ENCODE results near the gene CRYBA2. TPM values are rescaled to one million over a fixed set of nuclear protein-coding genes. Genes with fewer than 3 reads are reported as not detected.

CRYBA2 gene
- total and polyA plus RNA-seq, 2 donors (not counting 3 experiments of a cell fraction or from before 2014, with no cell fraction given): not detected

GRCh38 chr2:218984239-218985020, 8.8 kb downstream of the CRYBA2 start:
- Histone ChIP-seq H3K4me3 (replicated peaks in 1 of 3; ENCODE audit: insufficient read depth in 1 of 3, low read depth in 1 of 3, low read length in 3 of 3) (no peak overlapping the region), H3K4me2 (ENCODE audit: insufficient read depth, low read length) (peak overlapping the region; percentile 43), H4K20me1 (replicated peaks; ENCODE audit: control insufficient read depth, extremely low read depth, insufficient read depth, low read length) (no peaks in the 10 kb centered on the region), H3K36me3 (ENCODE audit: control insufficient read depth in 2 of 2, extremely low read depth in 1 of 2, insufficient read depth in 2 of 2, low read length in 2 of 2) (no peaks in the 10 kb centered on the region), H3K9ac (replicated peaks; ENCODE audit: extremely low read depth, insufficient read depth, low read length) (no peak overlapping the region), H3K4me1 (ENCODE audit: control insufficient read depth, extremely low read depth, insufficient read depth, low read length) (peaks cover 15% of the 10 kb centered on the region), H3K27me3 (ENCODE audit: control insufficient read depth in 2 of 2, insufficient read depth in 2 of 2, low read length in 2 of 2) (peaks cover 69 to 82% of the 10 kb centered on the region in 2 experiments), H3K9me1 (replicated peaks; ENCODE audit: control insufficient read depth, extremely low read depth, insufficient read depth, low read length) (no peaks in the 10 kb centered on the region), H3K79me2 (ENCODE audit: control insufficient read depth, insufficient read depth, low read length) (no peaks in the 10 kb centered on the region), H2AFZ (ENCODE audit: low read depth, low read length) (no peak overlapping the region), H3K9me3 (replicated peaks; ENCODE audit: control insufficient read depth, insufficient read depth, low read length) (no peaks in the 10 kb centered on the region), H3K27ac (ENCODE audit: insufficient read depth, low read depth, low read length) (no peak overlapping the region)
- no TSS peak for BruUV-seq (replicated peaks)
- ChIA-PET POLR2A (no interaction called here), CTCF (interaction anchor here (1.0 to 5.7 kb wide), 4 partner anchors 10 to 176 kb away, joined by 3 to 164 read pairs (median 5); partner anchors contain the start of genes CRYBA2 and NHEJ1)
- intact Hi-C loops (cut with micrococcal nuclease): loop anchor here (5.0 kb wide), 4 partner anchors 73 to 313 kb away; no protein-coding TSS in a partner anchor
- DNase-seq (ENCODE audit: low read depth, low spot score) (peak; percentile 56), FAIRE-seq (peak; percentile 90)
- TF ChIP-seq, protein P1, sequence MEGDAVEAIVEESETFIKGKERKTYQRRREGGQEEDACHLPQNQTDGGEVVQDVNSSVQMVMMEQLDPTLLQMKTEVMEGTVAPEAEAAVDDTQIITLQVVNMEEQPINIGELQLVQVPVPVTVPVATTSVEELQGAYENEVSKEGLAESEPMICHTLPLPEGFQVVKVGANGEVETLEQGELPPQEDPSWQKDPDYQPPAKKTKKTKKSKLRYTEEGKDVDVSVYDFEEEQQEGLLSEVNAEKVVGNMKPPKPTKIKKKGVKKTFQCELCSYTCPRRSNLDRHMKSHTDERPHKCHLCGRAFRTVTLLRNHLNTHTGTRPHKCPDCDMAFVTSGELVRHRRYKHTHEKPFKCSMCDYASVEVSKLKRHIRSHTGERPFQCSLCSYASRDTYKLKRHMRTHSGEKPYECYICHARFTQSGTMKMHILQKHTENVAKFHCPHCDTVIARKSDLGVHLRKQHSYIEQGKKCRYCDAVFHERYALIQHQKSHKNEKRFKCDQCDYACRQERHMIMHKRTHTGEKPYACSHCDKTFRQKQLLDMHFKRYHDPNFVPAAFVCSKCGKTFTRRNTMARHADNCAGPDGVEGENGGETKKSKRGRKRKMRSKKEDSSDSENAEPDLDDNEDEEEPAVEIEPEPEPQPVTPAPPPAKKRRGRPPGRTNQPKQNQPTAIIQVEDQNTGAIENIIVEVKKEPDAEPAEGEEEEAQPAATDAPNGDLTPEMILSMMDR (IDR thresholded peaks at IDR 0.05; ENCODE audit: extremely low read depth in 1 of 2, insufficient read depth in 1 of 2, low read depth in 1 of 2, low read length in 2 of 2): no peak
- TF ChIP-seq POLR2AphosphoS5 (IDR thresholded peaks at IDR 0.05; ENCODE audit: insufficient read depth, low read depth, low read length) (peak; percentile 25), EZH2 (IDR thresholded peaks at IDR 0.05; ENCODE audit: borderline replicate concordance, low read depth, low read length, severe bottlenecking) (peak; percentile 55)
- dilution Hi-C loops (cut with MboI; ENCODE audit: extremely low pct_ligation_motif_present, low sequenced_read_pairs): no loop called here

GRCh38 chr2:218983934-218984238, 9.3 kb downstream of the CRYBA2 start:
- intact Hi-C loops (cut with micrococcal nuclease): loop anchor here (5.0 kb wide), 4 partner anchors 73 to 313 kb away; no protein-coding TSS in a partner anchor
- POLR2A ChIA-PET: no interaction called here

More at GRCh38 chr2:218983934-218984238, 9.3 kb downstream of the CRYBA2 start:
- Histone ChIP-seq H3K27me3 (ENCODE audit: control insufficient read depth in 2 of 2, insufficient read depth in 2 of 2, low read length in 2 of 2) (peaks cover 64 to 77% of the 10 kb centered on the region in 2 experiments), H4K20me1 (replicated peaks; ENCODE audit: control insufficient read depth, extremely low read depth, insufficient read depth, low read length) (no peaks in the 10 kb centered on the region), H3K4me2 (ENCODE audit: insufficient read depth, low read length) (peak overlapping the region; percentile 43), H3K4me1 (ENCODE audit: control insufficient read depth, extremely low read depth, insufficient read depth, low read length) (peaks cover 15% of the 10 kb centered on the region), H3K9me3 (replicated peaks; ENCODE audit: control insufficient read depth, insufficient read depth, low read length) (no peaks in the 10 kb centered on the region), H3K79me2 (ENCODE audit: control insufficient read depth, insufficient read depth, low read length) (no peaks in the 10 kb centered on the region), H3K27ac (ENCODE audit: insufficient read depth, low read depth, low read length) (no peak overlapping the region), H3K36me3 (ENCODE audit: control insufficient read depth in 2 of 2, extremely low read depth in 1 of 2, insufficient read depth in 2 of 2, low read length in 2 of 2) (no peaks in the 10 kb centered on the region), H3K9me1 (replicated peaks; ENCODE audit: control insufficient read depth, extremely low read depth, insufficient read depth, low read length) (no peaks in the 10 kb centered on the region), H3K9ac (replicated peaks; ENCODE audit: extremely low read depth, insufficient read depth, low read length) (no peak overlapping the region), H2AFZ (ENCODE audit: low read depth, low read length) (no peak overlapping the region), H3K4me3 (replicated peaks in 1 of 3; ENCODE audit: insufficient read depth in 1 of 3, low read depth in 1 of 3, low read length in 3 of 3) (no peak overlapping the region)
- TF ChIP-seq GATA2 (IDR thresholded peaks at IDR 0.05; ENCODE audit: insufficient read depth, insufficient read length, low read depth, low read length) (no peak), MAX (IDR thresholded peaks at IDR 0.05; ENCODE audit: insufficient read depth, insufficient read length) (no peak), POLR2A (IDR thresholded peaks at IDR 0.05; ENCODE audit: low read depth, low read length) (no peak), EZH2 (IDR thresholded peaks at IDR 0.05; ENCODE audit: borderline replicate concordance, low read depth, low read length, severe bottlenecking) (no peak), FOS (IDR thresholded peaks at IDR 0.05; ENCODE audit: borderline replicate concordance, insufficient read depth, low read length) (no peak), POLR2AphosphoS5 (IDR thresholded peaks at IDR 0.05; ENCODE audit: insufficient read depth, low read depth, low read length) (no peak), MYC (IDR thresholded peaks at IDR 0.05; ENCODE audit: low read depth, low read length) (no peak), JUN (IDR thresholded peaks at IDR 0.05; ENCODE audit: borderline replicate concordance, insufficient read depth, insufficient read length, low read depth) (no peak)
- TF ChIP-seq, protein P1 (IDR thresholded peaks at IDR 0.05; ENCODE audit: extremely low read depth in 1 of 2, insufficient read depth in 1 of 2, low read depth in 1 of 2, low read length in 2 of 2): no peak
- CTCF ChIA-PET: interaction anchor here (1.0 to 5.7 kb wide), 5 partner anchors 10 to 176 kb away, joined by 3 to 164 read pairs (median 7); partner anchors contain the start of genes CRYBA2 and NHEJ1
- DNase-seq (ENCODE audit: low read depth, low spot score) (no peak), FAIRE-seq (no peak)
- dilution Hi-C loops (cut with MboI; ENCODE audit: extremely low pct_ligation_motif_present, low sequenced_read_pairs): no loop called here
- BruUV-seq (replicated peaks): no TSS peak
